Muscle of back (tissue), 11 donors: Measurements from ENCODE around the gene CES3. TPM values are rescaled to one million over a fixed set of nuclear protein-coding genes. Genes with fewer than 3 reads are reported as not detected.
A peak's percentile ranks its signal among the peaks of the same experiment; 100 is the strongest.
"Not testable (repeated sequence)": the region's sequence is repeated elsewhere in the genome, so short reads cannot be mapped to it uniquely, and the experiment has no call there.

Experiments
- DNase-seq, 3 donors: peaks; one replicate each; pipeline versions ENCODE4 v3.0.0 to v3.0.0-alpha.2; 2013
- polyA plus RNA-seq, 10 donors: library from polyadenylated mRNA; unstranded; fragments of 120-200 nt; gene quantifications; one replicate each; pipeline ENCODE4 v1.2.1, GENCODE V29; 2013; ENCODE audit not compliant: insufficient read length in 10 of 10

CES3 gene
- polyA plus RNA-seq, 10 donors, result 0.13 to 0.42 (median 0.30) TPM

DNA sequence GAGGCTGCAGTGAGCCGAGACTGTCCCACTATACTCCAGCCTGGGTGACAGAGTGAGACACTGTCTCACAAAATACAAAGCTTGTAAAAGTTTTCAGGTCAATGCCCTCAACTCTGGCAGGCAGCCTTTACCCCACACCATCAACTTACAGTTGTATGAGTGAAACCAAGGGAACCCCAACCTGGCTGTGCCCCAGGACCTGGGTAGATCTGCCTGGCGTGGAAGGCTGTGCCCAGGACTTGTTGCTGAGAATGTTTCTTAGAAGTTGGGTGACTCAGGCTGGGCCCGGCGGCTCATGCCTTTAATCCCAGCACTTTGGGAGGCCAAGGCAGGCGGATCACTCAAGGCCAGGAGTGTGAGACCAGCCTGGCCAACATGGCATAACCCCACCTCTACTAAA is 7.8 kb downstream of the CES3 start:
- no peak for DNase-seq

DNA sequence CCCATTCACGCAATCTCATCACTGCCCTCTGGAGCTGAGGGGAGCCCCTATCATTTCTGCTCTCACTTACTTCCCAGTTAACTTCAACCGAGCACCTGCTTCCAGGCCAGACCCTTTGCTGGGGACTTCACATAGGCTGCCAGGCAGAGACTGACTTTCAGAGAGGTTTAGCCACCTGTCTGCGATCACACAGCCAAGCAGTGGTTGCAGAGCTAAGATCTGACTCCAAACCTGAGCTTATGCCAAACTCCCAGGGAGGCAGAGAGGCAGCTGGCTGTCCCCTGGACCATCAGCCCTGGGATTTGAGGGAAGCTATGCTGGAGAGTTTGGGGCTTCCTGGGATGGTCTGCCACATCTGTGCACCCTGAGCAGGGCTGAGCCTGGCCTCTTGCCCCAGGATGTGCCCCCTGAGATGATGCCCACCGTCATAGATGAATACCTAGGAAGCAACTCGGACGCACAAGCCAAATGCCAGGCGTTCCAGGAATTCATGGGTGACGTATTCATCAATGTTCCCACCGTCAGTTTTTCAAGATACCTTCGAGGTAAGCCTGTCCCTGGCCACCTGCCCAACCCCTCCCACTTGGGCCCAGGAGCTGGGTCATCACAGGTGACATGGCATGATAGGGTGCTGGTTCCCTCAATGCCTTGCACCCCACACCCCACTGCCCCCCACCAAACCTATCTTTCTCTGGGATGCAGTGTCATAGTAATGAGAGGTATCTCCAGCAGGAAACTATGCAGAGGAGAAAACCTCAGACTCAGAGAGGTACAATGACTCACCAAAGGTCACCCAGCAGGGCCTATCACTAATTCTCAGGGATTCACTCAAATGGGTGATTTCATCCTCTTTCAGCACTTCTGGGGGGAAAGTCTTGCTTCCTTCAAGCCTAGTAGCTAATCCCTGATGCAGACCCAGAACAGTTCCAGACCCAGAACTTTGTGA is 10.0 kb downstream of the CES3 start:
- DNase-seq, result no peak

GRCh38 chr16:66972983-66973382 is 11.9 kb downstream of the CES3 start:
- no peak for DNase-seq

DNA sequence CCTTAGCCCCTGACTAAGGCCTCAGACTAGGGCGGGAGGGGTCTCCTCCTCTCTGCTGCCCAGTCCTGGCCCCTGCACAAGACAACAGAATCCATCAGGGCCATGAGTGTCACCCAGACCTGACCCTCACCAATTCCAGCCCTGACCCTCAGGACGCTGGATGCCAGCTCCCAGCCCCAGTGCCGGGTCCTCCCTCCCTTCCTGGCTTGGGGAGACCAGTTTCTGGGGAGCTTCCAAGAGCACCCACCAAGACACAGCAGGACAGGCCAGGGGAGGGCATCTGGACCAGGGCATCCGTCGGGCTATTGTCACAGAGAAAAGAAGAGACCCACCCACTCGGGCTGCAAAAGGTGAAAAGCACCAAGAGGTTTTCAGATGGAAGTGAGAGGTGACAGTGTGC is 12.7 kb downstream of the CES3 start:
- DNase-seq, result no peak

- not testable (repeated sequence) for DNase-seq
Measured at GRCh38 chr16:66974156-66974931, 13.3 kb downstream of the CES3 start.

DNA sequence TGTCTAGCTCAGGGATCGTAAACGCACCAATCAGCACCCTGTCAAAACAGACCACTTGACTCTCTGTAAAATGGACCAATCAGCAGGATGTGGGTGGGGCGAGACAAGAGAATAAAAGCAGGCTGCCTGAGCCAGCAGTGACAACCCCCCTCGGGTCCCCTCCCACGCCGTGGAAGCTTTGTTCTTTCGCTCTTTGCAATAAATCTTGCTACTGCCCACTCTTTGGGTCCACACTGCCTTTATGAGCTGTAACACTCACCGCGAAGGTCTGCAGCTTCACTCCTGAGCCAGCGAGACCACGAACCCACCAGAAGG is 13.8 kb downstream of the CES3 start:
- not testable (repeated sequence) for DNase-seq

- no peak for DNase-seq
Measured at GRCh38 chr16:66975302-66975893, 14.3 kb downstream of the CES3 start.

DNA sequence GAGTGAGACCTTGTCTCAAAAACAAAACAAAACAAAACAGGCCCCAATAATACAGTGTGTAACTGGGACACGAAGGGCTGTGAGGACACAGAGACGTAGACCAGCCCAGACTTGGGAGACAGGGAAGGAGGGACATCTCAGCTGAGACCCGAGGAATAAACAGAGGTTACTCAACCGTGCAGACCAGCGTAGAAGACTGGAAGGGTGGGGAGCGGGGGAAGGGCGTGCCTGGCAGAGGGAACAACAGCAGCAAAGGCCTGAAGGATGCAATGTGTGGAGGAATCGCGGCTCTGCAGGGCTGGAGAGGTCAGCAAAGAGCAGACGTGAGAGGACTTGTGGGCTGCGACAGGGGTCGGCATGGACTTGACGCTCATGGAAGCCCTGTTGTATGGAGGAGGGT is 15.7 kb downstream of the CES3 start:
- no peak for DNase-seq

GRCh38 chr16:66977341-66978113 is 16.5 kb downstream of the CES3 start:
- peak; percentile 73 to 87 (median 83) for DNase-seq

DNA sequence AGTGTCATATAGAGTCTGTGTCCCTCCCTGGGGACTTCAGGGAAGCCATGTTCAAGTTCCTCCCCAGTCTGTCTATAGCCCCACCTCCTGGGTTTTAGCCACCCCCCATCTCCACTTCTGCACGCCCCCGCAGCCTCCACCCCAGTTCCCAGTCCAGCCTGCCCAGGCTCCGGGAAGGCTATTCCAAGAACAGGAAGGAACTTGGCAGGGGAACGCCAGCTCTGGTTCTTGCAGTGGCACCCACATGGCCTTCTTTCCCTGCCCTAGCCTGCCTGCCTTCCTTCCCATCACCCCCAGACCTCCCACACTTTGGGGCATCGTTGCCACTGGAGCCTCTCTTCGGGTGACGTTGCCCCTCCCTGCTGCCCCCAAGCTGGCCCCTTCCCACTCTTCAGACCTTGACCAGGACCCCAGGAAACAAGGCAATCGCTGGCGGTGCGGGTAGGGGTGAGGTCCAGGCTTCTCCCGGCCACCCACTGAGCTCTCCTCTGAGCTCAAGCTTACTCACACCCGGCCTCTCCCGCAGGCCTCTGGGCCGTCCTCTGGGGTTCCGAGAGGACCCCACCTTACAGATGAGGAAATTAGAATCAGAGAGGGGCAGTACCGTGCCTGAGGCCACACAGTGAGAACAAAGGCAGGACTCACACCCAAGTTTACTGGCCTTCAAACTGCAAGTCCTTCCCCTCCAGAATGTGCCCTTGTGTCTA is 18.1 kb downstream of the CES3 start:
- DNase-seq, result peak in 1 of 3 donors; percentile 14

DNA sequence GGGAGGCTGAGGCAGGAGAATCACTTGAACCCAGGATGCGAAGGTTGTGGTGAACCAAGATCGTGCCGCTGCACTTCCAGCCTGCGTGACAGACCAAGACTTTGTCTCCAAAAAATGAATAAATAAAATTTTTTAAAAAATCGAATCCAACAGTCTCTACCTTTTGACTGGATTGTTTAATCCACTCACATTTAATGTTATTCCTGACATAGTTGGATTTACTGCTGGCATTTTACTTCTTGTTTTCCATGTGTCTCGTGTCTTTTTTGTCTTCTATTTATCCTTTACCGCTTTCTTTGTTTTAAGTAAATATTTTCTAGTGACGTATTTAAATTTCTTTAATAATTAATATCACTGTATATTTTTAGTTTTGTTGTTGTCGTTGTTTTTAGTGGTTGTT is 22.0 kb downstream of the CES3 start:
- no peak for DNase-seq

- no peak for DNase-seq
Measured at GRCh38 chr16:66984892-66985311, 23.8 kb downstream of the CES3 start.

DNA sequence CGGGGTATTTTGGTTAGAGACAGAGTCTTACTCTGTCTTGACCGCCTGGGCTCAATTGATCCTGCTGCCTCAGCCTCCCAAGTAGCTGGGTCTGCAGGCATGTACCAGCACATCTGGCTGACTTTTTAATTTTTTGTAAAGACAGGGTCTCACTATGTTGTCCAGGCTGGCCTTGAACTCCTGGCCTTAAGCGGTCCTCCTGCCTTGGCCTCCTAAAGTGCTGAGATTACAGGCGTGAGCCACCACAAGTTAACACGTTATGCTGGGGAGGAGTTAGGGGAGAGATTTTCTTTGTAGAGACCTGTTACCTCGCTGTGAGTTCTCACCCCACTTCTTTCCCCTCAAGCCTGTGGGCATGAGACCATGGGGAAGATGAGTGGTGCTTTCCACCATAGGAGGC is 25.5 kb downstream of the CES3 start:
- DNase-seq, result no peak

DNA sequence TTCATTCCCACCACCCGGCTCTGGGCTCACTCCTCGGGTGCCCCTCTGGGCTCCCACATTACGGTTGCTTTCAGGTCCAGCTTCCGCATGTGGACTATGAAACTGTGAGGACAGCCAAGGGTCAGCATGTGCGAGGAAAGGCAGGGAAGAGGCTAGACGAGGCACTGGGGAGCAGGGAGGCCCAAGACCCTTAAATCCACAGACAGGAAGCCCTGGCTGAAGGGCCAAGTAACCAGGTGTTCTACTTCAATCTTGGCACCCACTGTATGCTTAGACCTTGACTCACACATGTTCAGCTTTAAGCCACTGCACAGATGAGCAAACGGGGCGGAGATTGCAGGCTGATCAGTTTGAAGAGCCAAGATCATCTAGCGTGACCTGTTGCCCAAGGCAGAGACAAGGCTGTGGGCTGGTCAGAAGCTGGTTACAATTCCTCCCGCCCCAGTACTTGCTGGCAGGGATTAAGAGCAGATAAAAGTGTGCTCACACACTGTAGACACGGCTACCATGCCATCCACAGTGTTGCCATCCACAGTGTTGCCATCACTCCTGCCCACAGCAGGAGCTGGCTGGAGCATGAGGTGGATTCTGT is 27.2 kb downstream of the CES3 start, which contains the start of gene CES4A:
TSS of gene CES4A (plus strand) at position 393 of the 592 bp plus-strand sequence. CDS start at position 577, 184 bp downstream.
- DNase-seq, result peak in 2 of 3 donors; percentile 27 to 75

DNA sequence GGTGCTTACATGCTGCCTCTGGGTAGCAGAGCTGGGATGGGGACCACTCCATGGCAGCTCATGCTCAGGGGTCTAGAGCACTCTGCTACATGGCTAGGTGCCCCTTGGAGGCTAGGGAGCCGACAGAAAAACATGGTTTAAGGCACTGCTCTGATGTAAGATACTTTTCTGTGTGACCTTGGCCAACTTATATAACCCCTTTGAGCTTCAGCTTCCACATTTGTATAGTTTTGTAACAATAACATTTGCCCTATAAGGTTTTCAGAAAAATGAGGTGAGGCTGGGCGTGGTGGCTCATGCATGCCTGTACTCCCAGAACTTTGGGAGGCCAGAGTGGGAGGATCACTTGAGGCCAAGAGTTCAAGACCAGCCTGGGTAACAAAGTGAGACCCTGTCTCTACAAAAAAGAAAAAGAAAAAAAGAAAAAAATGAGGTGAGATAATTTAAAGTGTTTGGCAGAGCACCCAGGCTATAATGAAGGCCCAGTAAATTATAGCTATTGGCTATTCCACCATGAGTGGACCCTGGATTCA is 30.5 kb downstream of the CES3 start:
- no peak for DNase-seq

DNA sequence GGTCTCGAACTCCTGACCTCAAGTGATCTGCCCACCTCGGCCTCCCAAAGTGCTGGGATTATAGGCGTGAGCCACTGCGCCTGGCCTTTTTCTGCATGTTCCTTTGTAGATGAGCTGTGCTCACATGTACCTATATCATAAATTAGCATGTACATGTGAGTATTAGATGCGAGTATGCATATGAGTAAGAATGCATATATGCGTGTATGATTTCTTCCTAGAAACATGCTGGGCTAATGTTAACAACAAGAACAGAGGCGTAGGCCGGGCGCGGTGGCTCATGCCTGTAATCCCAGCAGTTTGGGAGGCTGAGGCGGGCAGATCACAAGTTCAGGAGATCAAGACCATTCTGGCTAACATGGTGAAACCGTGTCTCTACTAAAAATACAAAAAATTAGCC is 32.5 kb downstream of the CES3 start:
- DNase-seq, result not testable (repeated sequence)

DNA sequence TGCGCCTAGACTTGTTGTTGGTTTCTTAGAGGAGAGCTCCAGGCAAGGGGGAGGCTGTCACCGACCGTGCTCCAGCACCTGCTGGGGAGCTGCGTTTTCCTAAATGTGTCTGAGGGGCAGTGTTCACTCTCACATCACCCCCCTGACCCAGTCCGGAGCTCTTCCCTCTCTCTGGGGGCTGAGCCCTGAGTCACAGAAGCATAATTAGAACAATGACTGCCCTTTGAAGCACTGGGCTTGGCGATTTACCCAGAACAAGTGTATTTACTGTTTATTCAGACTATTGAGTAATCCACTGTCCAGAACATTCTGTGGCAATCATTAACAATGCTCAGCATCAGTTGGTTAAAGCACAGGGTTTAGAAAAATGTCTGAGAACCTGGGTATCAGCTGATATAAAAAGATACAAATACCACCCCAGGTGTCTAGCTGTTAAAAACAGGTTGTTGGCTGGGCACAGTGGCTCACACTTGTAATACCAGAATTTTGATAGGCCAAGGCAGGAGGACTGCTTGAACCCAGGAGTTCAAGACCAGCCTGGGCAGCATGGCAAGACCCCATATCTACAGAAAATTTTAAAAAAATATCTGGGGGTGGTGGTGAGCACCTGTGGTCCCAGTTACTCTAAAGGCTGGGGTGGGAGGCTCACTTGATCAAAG is 35.4 kb downstream of the CES3 start:
- no peak for DNase-seq

DNA sequence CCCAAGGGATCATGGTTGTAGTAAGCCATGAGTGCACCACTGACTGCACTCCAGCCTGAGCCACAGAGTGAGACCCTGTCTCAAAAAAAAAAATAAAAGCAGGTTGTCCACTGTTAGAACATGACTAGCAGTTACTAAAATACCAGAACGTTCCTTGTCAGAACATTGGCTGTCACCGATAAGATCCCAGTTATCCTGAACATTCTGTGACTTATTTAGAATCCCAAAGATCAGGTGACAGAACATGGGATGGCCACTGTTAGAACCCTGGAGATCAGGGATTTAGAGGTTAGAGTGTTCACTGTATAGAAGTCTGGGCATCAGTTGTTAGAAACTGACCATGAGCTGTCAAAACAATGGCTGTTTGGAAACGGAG is 35.9 kb downstream of the CES3 start:
- DNase-seq, result no peak
